ENCODE results near the gene VIL1.

GRCh38 chr2:218396688-218397462 is 22.0 kb upstream of the VIL1 start:
- TF ChIP-seq POLR2A (IDR thresholded peaks at IDR 0.05): no peak
- TF ChIP-seq, protein P1, sequence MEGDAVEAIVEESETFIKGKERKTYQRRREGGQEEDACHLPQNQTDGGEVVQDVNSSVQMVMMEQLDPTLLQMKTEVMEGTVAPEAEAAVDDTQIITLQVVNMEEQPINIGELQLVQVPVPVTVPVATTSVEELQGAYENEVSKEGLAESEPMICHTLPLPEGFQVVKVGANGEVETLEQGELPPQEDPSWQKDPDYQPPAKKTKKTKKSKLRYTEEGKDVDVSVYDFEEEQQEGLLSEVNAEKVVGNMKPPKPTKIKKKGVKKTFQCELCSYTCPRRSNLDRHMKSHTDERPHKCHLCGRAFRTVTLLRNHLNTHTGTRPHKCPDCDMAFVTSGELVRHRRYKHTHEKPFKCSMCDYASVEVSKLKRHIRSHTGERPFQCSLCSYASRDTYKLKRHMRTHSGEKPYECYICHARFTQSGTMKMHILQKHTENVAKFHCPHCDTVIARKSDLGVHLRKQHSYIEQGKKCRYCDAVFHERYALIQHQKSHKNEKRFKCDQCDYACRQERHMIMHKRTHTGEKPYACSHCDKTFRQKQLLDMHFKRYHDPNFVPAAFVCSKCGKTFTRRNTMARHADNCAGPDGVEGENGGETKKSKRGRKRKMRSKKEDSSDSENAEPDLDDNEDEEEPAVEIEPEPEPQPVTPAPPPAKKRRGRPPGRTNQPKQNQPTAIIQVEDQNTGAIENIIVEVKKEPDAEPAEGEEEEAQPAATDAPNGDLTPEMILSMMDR (IDR thresholded peaks at IDR 0.05): no peak
- no peak for TF ChIP-seq POLR2AphosphoS5 (IDR thresholded peaks at IDR 0.05)
- TF ChIP-seq EP300 (IDR thresholded peaks at IDR 0.05): no peak
